Measurements from ENCODE around the gene FAM171A1. TPM values are rescaled to one million over a fixed set of nuclear protein-coding genes. Genes with fewer than 3 reads are reported as not detected.
A peak's percentile ranks its signal among the peaks of the same experiment; 100 is the strongest.
"Not testable (repeated sequence)": the region's sequence is repeated elsewhere in the genome, so short reads cannot be mapped to it uniquely, and the experiment has no call there.

The FAM171A1 gene
- total RNA-seq, 2 experiments from 2014 or later: 3.3 to 4.0 TPM

DNA sequence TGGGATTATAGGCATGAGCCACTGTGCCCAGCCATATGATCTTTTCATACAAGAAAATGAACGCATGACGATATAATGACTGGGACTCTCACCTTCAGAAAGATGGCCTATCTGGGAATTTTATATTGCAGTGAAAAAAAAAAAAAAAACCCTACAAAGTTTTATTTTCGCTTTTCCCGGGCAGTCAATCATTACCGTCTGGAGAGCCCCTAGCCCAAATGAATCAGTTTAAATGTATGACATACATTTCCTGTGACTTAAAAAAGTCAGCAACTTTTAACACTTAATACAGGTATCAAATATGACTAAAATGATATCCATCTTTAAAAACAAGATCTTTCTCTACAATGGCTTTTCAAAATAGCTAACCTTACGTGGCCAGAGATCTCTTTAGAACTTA is 154.4 kb downstream of the FAM171A1 start:
- Mint-ChIP-seq H3K27ac (no peak overlapping the region), H3K36me3 (peaks cover 5% of the 10 kb centered on the region), H3K27me3 (no peaks in the 10 kb centered on the region), H3K4me3 (no peak overlapping the region), H3K9me3 (no peaks in the 10 kb centered on the region), H3K4me1 (ENCODE audit: low read depth) (peaks cover 2% of the 10 kb centered on the region)
- intact Hi-C loops (cut with micrococcal nuclease): no loop called here
- ChIA-PET CTCF (no interaction called here), POLR2A (no interaction called here)
- no peak for DNase-seq

DNA sequence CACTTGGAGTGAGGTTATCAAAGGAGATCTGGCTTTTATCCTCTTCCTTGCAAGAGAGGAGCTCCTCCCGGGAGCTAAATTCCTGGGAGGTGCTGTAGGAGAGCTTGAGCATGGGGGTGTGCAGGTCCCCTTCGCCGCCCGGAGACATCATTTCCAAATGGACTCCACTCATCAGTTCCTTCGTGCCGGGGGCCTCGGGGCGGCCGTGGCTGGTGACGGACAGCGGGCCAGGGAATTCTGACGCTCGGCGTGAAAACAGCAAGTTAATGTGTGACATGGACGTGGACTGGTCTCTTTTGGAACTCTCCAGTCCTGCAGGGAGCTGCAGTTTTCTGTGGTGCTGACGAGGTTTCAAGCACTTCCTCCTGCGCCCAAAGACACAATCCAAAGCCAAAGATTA is 156.9 kb downstream of the FAM171A1 start:
- Mint-ChIP-seq H3K27ac (no peak overlapping the region), H3K4me1 (ENCODE audit: low read depth) (peaks cover 23% of the 10 kb centered on the region), H3K9me3 (no peaks in the 10 kb centered on the region), H3K4me3 (no peak overlapping the region), H3K27me3 (no peaks in the 10 kb centered on the region), H3K36me3 (peaks cover 5% of the 10 kb centered on the region)
- POLR2A ChIA-PET: no interaction called here
- no peak for DNase-seq
- CTCF ChIA-PET: interaction anchor here (0.7 to 2.2 kb wide), 2 partner anchors 45 to 116 kb away, joined by 3 to 6 read pairs; partner anchors contain the start of gene NMT2
- intact Hi-C loops (cut with micrococcal nuclease): no loop called here

DNA sequence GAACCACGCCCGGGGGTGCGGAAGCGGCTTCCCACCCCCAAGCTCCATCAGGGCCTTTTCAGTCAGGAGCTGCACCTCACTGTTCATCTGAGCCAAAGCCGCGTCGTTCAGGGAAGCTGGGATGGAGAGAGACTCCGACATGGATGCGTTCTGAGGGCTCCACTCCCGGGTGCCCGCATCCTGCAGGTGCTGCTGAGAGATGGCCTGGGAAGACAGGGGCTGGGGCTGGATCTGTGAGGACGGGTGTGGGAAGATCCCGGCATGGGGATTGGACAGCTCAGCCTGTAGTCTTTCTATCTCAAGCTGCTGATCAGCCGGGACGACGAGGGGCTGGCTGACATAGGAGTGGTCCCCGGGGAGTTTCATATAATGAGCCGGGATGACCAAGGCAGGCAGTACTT is 157.6 kb downstream of the FAM171A1 start:
- intact Hi-C loops (cut with micrococcal nuclease): no loop called here
- Mint-ChIP-seq H3K27me3 (no peaks in the 10 kb centered on the region), H3K4me1 (ENCODE audit: low read depth) (peaks cover 29% of the 10 kb centered on the region), H3K36me3 (peaks cover 5% of the 10 kb centered on the region), H3K4me3 (no peak overlapping the region), H3K9me3 (no peaks in the 10 kb centered on the region), H3K27ac (no peak overlapping the region)
- DNase-seq: no peak
- ChIA-PET CTCF (interaction anchor here (2.2 kb wide), 1 partner anchor 44 kb away, joined by 6 read pairs; the partner anchor contains the start of gene NMT2), POLR2A (no interaction called here)

DNA sequence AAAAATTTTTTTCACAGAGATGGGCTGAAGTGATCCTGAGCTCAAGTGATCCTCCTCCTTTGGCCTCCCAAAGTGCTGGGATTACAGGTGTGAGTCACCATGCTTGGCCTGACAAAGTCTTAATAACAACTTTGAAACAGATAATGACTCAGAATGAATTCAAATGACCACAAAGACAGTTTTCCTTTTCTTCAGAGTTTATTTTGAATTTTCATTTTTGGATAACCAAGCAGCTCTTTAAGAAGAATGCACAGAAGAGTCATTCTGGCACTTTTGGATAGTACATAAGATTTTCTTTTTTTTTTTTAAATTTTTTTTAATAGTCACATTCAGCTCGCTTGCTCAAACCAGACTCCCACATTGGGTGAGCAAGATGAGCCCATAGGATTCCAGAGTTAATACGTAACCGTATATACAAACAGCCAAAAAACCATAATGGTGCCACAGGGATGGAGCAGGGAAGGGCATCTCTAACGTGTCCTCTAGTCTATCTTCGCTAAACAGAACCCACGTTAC is 159.6 kb downstream of the FAM171A1 start:
- no peak overlapping the region for H3K4me3 Mint-ChIP-seq
- H3K27ac Mint-ChIP-seq: no peak overlapping the region
- peaks cover 46% of the 10 kb centered on the region for H3K4me1 Mint-ChIP-seq (ENCODE audit: low read depth)
- intact Hi-C loops (cut with micrococcal nuclease): loop anchor here (2.0 kb wide), 1 partner anchor 33 kb away; no protein-coding TSS in a partner anchor
- no peaks in the 10 kb centered on the region for H3K27me3 Mint-ChIP-seq
- POLR2A ChIA-PET: interaction anchor here (0.6 to 1.2 kb wide), 2 partner anchors 29 to 70 kb away, joined by 3 to 4 read pairs; no protein-coding TSS in a partner anchor
- H3K9me3 Mint-ChIP-seq: no peaks in the 10 kb centered on the region
- DNase-seq: peak; percentile 22
- peaks cover 5% of the 10 kb centered on the region for H3K36me3 Mint-ChIP-seq
- CTCF ChIA-PET: interaction anchor here (0.5 to 1.4 kb wide), 5 partner anchors 38 to 185 kb away, joined by 3 to 6 read pairs (median 4); partner anchors contain the start of gene NMT2

DNA sequence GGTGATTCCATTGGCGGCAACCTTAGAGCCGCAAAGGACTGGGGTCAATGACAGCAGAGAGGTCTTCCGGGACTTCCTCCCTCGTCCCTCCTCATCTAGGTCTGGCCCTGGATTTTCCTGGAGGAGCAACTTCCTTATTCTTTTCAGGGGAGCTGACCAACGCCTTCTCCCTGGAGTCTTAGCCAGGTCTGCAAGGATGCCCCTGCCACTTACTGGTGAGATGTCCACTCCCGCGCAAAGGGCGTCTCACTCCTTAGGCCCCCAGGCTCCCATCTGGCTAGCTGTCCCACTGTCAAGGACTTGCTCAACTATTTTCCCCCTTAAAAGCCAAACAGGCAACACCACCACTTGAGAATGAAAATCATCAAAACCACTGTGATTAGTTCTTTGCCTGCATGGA is 160.6 kb downstream of the FAM171A1 start:
- H3K4me1 Mint-ChIP-seq (ENCODE audit: low read depth): peaks cover 49% of the 10 kb centered on the region
- no peak for DNase-seq
- H3K9me3 Mint-ChIP-seq: no peaks in the 10 kb centered on the region
- no peak overlapping the region for H3K27ac Mint-ChIP-seq
- peaks cover 5% of the 10 kb centered on the region for H3K36me3 Mint-ChIP-seq
- ChIA-PET CTCF (interaction anchor here (0.8 to 1.4 kb wide), 4 partner anchors 28 to 42 kb away, joined by 3 to 6 read pairs (median 4); partner anchors contain the start of gene NMT2), POLR2A (no interaction called here)
- no peak overlapping the region for H3K4me3 Mint-ChIP-seq
- intact Hi-C loops (cut with micrococcal nuclease): loop anchor here (2.0 kb wide), 1 partner anchor 34 kb away; no protein-coding TSS in a partner anchor
- H3K27me3 Mint-ChIP-seq: no peaks in the 10 kb centered on the region

DNA sequence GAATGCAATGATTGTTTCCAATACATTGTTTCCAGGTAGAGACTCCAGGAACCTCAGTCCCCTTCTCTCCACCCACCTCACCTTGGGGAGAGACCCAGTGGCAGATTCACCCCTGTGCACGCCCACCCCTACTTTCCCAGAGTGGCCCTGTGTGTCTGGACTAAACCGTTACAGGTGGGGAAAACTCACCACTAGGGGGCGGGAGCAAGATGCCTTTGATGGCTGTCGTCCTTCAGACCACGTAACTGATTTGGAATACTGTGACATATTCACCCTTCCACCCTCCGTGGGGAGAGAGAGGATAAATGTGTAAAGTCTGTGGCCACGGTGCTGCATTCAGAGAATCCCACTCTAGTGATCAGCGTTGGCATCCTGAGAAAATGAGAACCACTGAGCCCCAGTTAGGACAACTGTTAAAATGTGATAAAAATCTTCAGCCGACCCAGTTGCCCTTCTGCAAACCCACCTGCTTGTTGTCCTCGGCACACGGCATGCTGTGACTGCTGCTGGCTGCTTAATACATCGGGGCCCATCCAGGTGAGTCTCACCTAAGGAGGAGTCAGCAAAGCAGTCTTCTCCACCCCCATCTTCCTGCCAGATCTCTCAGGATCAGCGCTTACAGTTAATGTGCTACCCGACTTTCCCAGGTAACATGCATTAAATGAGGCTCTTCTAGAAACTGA is 161.1 kb downstream of the FAM171A1 start:
- no peak overlapping the region for H3K27ac Mint-ChIP-seq
- no peaks in the 10 kb centered on the region for H3K27me3 Mint-ChIP-seq
- peaks cover 49% of the 10 kb centered on the region for H3K4me1 Mint-ChIP-seq (ENCODE audit: low read depth)
- ChIA-PET CTCF (interaction anchor here (0.7 to 1.4 kb wide), 5 partner anchors 25 to 162 kb away, joined by 3 to 5 read pairs (median 3); partner anchors contain the start of gene FAM171A1), POLR2A (no interaction called here)
- no peaks in the 10 kb centered on the region for H3K9me3 Mint-ChIP-seq
- intact Hi-C loops (cut with micrococcal nuclease): loop anchor here (1.0 to 2.0 kb wide), 6 partner anchors 13 to 161 kb away; partner anchors contain the start of gene FAM171A1
- peaks cover 5% of the 10 kb centered on the region for H3K36me3 Mint-ChIP-seq
- peak; percentile 86 for DNase-seq
- no peak overlapping the region for H3K4me3 Mint-ChIP-seq

DNA sequence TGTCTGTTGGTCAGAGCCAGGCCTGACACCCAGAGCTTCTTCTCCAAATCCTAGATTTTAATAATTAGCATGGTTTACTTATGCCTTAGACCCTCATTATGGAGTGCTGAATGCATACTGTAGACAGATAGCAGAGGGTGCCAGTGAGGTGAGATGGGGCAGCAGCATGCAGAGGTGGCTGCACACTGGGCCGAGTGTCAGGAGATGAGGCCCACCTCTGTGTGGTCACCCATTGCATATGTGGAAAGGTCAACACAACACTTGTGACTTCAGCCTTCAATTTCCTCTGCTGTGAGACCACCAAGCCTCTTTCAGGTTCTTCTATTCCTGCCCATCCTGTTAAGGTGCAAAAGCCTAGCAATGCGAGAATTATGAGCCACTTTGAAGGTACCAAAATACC is 162.9 kb downstream of the FAM171A1 start:
- intact Hi-C loops (cut with micrococcal nuclease): loop anchor here (2.0 kb wide), 1 partner anchor 19 kb away; no protein-coding TSS in a partner anchor
- Mint-ChIP-seq H3K27ac (peak overlapping the region; percentile 91), H3K4me3 (peak overlapping the region; percentile 83), H3K9me3 (no peaks in the 10 kb centered on the region), H3K36me3 (peaks cover under 1% of the 10 kb centered on the region), H3K4me1 (ENCODE audit: low read depth) (peaks cover 52% of the 10 kb centered on the region), H3K27me3 (no peaks in the 10 kb centered on the region)
- DNase-seq: no peak
- ChIA-PET POLR2A (interaction anchor here (0.9 to 1.4 kb wide), 2 partner anchors 39 to 41 kb away, joined by 3 read pairs; no protein-coding TSS in a partner anchor), CTCF (interaction anchor here (1.0 to 1.3 kb wide), 2 partner anchors 10 to 39 kb away, joined by 3 read pairs; no protein-coding TSS in a partner anchor)

DNA sequence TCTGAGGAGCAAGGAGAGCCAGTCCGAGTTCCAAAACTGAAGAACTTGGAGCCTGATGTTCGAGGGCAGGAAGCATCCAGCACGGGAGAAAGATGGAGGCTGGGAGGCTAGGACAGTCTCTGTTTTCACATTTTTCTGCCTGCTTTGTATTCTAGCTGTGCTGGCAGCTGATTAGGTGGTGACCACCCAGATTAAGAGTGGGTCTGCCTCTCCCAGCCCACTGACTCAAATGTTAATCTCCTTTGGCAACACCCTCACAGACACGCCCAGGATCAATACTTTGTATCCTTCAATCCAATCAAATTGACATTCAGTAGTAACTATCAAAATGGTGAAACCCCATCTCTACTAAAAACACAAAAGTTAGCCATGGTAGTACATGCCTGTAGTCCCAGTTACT is 163.7 kb downstream of the FAM171A1 start:
- H3K9me3 Mint-ChIP-seq; H3K36me3 Mint-ChIP-seq; DNase-seq; intact Hi-C loops (cut with micrococcal nuclease); H3K4me3 Mint-ChIP-seq; H3K27ac Mint-ChIP-seq; H3K27me3 Mint-ChIP-seq: not testable (repeated sequence)
- ChIA-PET CTCF (interaction anchor here (1.0 to 1.3 kb wide), 2 partner anchors 10 to 38 kb away, joined by 3 read pairs; no protein-coding TSS in a partner anchor), POLR2A (interaction anchor here (1.4 kb wide), 1 partner anchor 40 kb away, joined by 3 read pairs; no protein-coding TSS in a partner anchor)
- peaks cover 60% of the 10 kb centered on the region for H3K4me1 Mint-ChIP-seq (ENCODE audit: low read depth)

DNA sequence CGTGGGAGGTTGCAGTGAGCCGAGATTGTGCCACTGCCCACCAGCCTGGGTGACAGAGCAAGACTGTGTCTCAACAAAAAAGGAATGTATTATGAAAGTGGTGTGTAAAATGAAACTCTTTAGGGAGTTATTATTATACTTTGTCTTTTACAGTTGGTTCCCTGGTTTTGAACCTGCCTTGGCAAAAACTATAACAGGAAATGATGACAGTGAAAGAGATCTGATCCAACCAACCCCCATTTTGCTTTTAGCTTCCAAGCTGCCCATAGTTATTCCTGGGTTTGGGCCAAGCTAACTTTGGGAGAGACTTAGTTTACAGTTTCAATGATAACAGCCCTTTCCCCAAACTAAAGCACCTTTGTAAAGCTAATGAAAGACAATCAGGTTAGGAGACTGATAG is 168.4 kb downstream of the FAM171A1 start:
- H3K27ac Mint-ChIP-seq: no peak overlapping the region
- POLR2A ChIA-PET: no interaction called here

DNA sequence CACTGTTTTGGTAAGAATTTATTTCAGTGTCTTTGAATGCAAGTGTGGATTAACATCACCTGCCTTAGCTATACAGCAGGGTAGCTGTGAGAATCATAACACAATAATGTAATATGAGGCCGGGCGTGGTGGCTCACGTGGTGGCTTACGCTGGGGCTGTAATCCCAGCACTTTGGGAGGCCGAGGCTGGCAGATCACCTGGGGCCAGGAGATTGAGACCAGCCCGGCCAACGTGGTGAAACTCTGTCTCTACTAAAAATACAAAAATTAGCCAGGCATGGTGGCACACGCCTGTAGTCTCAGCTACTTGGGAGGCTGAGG is 168.8 kb downstream of the FAM171A1 start:
- intact Hi-C loops (cut with micrococcal nuclease); POLR2A ChIA-PET; H3K9me3 Mint-ChIP-seq; CTCF ChIA-PET; H3K36me3 Mint-ChIP-seq; H3K4me3 Mint-ChIP-seq; DNase-seq; H3K27me3 Mint-ChIP-seq; H3K27ac Mint-ChIP-seq: not testable (repeated sequence)
- peaks cover 41% of the 10 kb centered on the region for H3K4me1 Mint-ChIP-seq (ENCODE audit: low read depth)

More for the DNA sequence above, 168.4 kb downstream of the FAM171A1 start:
- intact Hi-C loops (cut with micrococcal nuclease): no loop called here
- DNase-seq: no peak
- Mint-ChIP-seq H3K27me3 (no peaks in the 10 kb centered on the region), H3K4me1 (ENCODE audit: low read depth) (peaks cover 41% of the 10 kb centered on the region), H3K4me3 (no peak overlapping the region), H3K36me3 (no peaks in the 10 kb centered on the region), H3K9me3 (no peaks in the 10 kb centered on the region)
- CTCF ChIA-PET: no interaction called here

DNA sequence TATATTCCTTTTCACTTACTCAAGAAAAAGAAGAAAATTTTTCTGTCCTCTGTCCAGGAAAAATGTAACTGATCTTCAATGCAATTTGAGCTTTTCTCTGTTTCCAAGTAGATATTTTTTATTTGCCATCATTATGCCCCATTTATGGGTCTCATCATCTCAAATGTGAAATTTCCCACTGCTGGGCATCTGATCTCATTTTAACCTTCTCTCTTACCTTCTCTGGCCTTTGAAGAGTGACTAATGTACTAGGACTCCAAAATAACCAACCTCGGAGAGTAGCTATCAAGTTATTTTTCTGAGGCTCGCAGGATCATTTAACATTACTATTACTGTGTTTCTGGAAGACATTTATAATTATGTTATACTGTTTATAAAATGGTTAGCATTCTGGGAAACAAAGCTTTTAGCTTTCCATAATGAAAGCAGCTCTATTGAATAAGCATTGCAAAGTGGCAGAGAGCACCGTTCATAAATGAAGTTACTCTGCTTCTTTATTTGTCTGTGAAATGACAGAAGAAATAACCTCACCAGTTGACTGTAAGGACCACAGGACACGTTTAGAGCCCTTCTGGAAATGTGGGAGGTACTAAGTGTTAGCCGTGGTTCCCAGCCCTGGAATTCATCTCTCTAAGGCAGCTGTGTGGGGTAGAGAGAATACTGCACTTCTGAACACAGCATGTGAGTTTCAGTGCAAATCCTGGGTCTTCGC is 169.3 kb downstream of the FAM171A1 start:
- peaks cover 43% of the 10 kb centered on the region for H3K4me1 Mint-ChIP-seq (ENCODE audit: low read depth)
- no peaks in the 10 kb centered on the region for H3K9me3 Mint-ChIP-seq
- H3K27me3 Mint-ChIP-seq: no peaks in the 10 kb centered on the region
- no peak for DNase-seq
- no peaks in the 10 kb centered on the region for H3K36me3 Mint-ChIP-seq
- no peak overlapping the region for H3K4me3 Mint-ChIP-seq
- intact Hi-C loops (cut with micrococcal nuclease): no loop called here
- H3K27ac Mint-ChIP-seq: no peak overlapping the region
- POLR2A ChIA-PET: no interaction called here
- CTCF ChIA-PET: no interaction called here

DNA sequence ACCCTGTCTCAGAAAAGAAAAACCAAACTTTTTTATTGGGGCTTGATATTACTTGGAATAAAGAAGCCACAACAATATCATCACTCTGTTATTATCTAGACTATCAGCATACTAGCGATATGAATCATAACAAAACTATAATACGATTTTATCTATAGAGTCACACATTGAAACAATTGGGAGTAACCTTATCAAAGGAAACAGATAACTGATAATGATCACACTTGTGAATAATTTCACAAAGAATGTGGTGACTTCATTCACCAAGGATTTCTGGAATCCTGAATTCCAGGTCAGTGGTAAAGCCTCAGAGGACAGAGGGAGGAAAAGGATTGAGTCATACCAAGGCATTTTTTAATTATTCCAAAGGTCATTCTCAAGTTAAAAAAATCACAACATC is 170.5 kb downstream of the FAM171A1 start:
- Mint-ChIP-seq H3K27ac (no peak overlapping the region), H3K36me3 (no peaks in the 10 kb centered on the region), H3K4me1 (ENCODE audit: low read depth) (peaks cover 48% of the 10 kb centered on the region), H3K9me3 (no peaks in the 10 kb centered on the region), H3K4me3 (no peak overlapping the region), H3K27me3 (no peaks in the 10 kb centered on the region)
- intact Hi-C loops (cut with micrococcal nuclease): no loop called here
- no peak for DNase-seq
- CTCF ChIA-PET: no interaction called here
- POLR2A ChIA-PET: no interaction called here
